ENCODE results near the gene KCNG4.

DNA sequence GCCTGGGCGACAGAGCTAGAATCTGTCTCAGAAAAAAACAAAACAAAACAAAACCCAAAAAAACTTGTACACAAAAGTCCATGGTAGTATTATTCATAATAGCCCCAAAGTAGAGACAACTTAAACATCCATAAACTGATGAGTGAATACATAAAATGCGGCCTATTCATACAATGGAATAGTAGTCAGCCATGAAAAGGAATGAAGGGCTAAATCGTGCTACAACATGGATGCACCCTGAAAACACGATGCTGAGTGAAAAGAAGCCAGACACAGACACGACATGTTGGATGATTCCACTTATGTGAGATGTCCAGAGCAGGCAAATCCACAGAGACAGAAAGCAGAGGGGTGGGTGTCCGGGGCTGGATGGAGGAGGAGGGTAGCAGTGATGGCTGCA lies 12.3 kb downstream of the KCNG4 start:
- TF ChIP-seq, protein P1, sequence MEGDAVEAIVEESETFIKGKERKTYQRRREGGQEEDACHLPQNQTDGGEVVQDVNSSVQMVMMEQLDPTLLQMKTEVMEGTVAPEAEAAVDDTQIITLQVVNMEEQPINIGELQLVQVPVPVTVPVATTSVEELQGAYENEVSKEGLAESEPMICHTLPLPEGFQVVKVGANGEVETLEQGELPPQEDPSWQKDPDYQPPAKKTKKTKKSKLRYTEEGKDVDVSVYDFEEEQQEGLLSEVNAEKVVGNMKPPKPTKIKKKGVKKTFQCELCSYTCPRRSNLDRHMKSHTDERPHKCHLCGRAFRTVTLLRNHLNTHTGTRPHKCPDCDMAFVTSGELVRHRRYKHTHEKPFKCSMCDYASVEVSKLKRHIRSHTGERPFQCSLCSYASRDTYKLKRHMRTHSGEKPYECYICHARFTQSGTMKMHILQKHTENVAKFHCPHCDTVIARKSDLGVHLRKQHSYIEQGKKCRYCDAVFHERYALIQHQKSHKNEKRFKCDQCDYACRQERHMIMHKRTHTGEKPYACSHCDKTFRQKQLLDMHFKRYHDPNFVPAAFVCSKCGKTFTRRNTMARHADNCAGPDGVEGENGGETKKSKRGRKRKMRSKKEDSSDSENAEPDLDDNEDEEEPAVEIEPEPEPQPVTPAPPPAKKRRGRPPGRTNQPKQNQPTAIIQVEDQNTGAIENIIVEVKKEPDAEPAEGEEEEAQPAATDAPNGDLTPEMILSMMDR (IDR thresholded peaks at IDR 0.05; ENCODE audit: low read depth, low read length, missing input control) = no peak
- TF ChIP-seq, protein P2, sequence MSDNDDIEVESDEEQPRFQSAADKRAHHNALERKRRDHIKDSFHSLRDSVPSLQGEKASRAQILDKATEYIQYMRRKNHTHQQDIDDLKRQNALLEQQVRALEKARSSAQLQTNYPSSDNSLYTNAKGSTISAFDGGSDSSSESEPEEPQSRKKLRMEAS (IDR thresholded peaks at IDR 0.05) = no peak
- no peak for TF ChIP-seq GABPA (IDR thresholded peaks at IDR 0.05 in 1 of 2, conservative IDR thresholded peaks at IDR 0.05 in 1 of 2)

All from liver (tissue), 3 donors.